GM18505 (cell line): Measurements from ENCODE around the gene HOOK1.
"Not testable (repeated sequence)": the region's sequence is repeated elsewhere in the genome, so short reads cannot be mapped to it uniquely, and the experiment has no call there.

ENCODE experiments used
- ATAC-seq: cut with Tn5 transposase; IDR thresholded peaks from one replicate; pipeline ENCODE4 v1.9.1; 2021; ENCODE audit not compliant: unreplicated experiment
- POLR2A ChIP-seq: IDR thresholded peaks from 4 replicates; pipeline ENCODE4 v1.6.1; 2011; ENCODE audit warnings: borderline replicate concordance; ENCODE audit not compliant: insufficient read depth, insufficient read length; ENCODE audit errors: extremely low read depth

The HOOK1 gene

GRCh38 chr1:59804301-59804700 is 10.4 kb upstream of the HOOK1 start:
- no peak for ATAC-seq
- no peak for TF ChIP-seq POLR2A

GRCh38 chr1:59805554-59805953 is 9.2 kb upstream of the HOOK1 start:
- no peak for TF ChIP-seq POLR2A

GRCh38 chr1:59814180-59814900 is 409 bp upstream of the HOOK1 start:
- no peak for TF ChIP-seq POLR2A
- peak; percentile 97 for ATAC-seq

More at GRCh38 chr1:59805554-59805953, 9.2 kb upstream of the HOOK1 start:
- no peak for ATAC-seq

DNA sequence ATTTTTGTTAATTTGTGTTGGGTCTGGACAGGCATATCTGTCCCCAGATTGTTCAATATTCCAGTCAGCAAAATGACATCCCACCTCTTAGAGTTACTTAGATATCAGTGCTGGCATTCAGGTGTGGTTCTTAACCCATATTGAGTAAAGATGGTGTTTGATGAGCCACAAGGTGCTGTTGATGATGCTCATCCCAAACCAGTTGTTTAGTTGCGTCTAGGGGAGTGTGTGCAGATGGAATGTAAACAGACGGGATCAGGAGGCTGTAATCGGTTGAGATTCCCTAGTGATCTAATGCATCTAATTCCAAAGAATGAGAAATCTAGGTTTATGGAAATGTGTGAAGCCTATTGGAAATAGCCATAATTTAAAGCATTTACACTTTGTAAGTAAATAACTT is 1.1 kb downstream of the HOOK1 start:
- TF ChIP-seq POLR2A: no peak
- ATAC-seq: no peak

DNA sequence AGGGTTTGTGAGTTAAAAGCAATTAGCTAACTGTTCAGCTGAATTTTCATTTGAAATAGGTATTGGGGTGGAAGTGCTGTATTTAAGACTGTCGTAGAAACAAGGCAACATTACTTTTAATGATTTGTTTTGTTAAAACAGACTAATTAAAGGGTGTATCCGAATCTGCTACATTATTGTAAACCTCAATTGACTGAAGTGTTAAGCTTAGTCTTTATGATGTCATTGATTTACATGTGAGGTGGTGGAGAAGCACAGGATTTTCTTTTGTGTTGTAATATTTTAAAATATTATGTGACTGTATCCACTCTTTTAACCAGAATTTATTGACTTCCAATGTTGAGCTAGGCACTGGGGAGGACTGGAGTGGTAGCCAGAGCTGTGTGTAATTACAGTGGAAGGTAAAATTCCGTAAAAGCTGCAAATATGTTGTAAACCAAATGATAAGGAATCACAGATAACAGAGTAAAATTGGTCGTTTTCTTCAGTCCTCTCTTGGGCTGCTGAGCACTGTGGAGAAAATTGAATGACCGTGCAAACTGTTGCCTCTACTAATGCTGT is 1.6 kb downstream of the HOOK1 start:
- no peak for TF ChIP-seq POLR2A
- ATAC-seq: no peak

GRCh38 chr1:59819566-59820438 is 5.1 kb downstream of the HOOK1 start:
- no peak for TF ChIP-seq POLR2A
- ATAC-seq: no peak

- no peak for TF ChIP-seq POLR2A
- ATAC-seq: no peak
Observed at GRCh38 chr1:59827055-59827643, 12.4 kb downstream of the HOOK1 start.

- TF ChIP-seq POLR2A: no peak
- no peak for ATAC-seq
Observed at GRCh38 chr1:59828160-59828559, 13.4 kb downstream of the HOOK1 start.

DNA sequence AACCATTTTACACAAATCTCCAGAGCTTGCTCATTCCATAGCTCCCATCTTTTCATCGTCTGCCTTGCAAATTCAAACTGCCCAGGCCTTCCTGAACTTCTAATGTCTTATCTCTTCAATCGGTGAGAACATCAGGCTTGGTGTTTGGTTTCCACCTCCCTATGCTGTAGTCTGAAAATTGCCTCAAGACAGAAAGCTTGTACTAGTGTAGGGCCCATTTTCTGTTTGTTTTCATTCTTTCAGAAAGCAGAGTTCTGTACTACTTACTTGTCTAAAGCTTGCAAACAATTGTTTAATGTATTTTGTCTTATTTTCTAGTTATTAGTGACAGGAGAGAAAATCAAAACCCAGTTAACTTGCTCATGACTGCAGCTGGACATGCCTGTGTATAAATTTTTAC is 16.8 kb downstream of the HOOK1 start:
- TF ChIP-seq POLR2A: no peak
- no peak for ATAC-seq

DNA sequence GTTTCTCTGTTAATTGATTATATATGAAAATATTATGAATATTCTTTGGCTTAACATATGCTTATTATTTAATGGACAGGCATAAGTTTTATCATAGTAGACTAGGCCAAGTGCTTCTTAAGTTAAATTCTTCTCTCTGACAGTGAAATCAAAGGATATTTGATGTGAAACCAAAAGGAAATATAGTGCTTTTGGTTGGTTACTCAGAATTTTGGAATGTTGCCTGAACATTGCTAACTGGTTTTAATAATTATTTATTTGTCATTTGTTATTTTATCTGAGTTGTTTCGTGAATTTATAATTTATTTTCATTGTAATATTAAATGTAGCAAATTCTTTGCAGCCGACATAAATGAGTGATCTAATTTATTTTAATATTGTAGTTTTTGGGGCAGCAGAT is 18.3 kb downstream of the HOOK1 start:
- TF ChIP-seq POLR2A: no peak
- ATAC-seq: no peak

DNA sequence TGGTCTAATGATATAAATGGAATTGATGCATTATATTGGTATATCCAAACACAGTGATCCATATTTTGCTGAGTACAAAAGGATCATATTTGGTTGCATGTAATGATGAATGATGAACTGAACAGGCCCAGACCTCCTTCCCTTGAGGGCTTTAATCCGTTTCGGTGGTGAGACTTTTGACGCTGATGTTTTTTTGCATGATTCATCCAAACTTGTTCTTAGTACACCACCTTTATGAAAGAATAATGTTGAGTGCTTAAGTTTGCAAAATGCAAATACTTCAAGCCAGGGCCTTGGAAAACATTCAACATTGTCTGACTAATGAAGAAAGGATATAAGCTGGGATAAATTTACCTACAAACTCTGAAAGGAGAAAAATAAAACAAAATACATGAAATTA is 19.2 kb downstream of the HOOK1 start:
- ATAC-seq: no peak

DNA sequence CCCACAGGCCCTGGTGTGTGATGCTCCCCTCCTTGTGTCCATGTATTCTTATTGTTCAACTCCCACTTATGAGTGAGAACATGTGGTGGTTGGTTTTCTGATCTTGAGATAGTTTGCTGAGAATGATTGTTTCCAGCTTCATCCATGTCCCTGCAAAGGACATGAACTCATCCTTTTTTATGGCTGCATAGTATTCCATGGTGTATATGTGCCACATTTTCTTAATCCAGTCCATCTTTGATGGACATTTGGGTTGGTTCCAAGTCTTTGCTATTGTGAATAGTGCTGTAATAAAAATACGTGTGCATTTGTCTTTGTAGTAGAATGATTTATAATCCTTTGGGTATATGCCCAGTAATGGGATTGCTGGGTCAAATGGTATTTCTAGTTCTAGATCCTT is 23.1 kb downstream of the HOOK1 start:
- not testable (repeated sequence) for ATAC-seq

More for the DNA sequence above, 19.2 kb downstream of the HOOK1 start:
- no peak for TF ChIP-seq POLR2A

DNA sequence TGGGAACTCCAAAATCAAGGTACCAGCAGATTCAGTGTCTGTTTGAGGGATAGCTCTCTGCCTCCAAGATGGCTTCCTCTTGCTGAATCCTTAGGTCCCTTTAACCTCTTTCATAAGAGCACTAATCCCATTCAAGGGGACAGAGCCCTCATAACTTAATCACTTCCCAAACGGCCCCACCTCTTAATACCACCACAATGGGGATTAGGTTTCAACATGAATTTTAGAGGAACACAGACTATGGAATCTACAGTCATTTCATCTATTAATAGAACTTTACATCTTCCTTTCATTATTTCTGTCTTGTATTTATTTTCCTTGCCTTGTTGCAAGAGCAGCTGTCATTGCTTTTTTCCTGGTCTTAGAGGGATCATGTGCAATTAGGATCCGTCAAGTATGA is 30.3 kb downstream of the HOOK1 start:
- no peak for ATAC-seq
- TF ChIP-seq POLR2A: no peak

DNA sequence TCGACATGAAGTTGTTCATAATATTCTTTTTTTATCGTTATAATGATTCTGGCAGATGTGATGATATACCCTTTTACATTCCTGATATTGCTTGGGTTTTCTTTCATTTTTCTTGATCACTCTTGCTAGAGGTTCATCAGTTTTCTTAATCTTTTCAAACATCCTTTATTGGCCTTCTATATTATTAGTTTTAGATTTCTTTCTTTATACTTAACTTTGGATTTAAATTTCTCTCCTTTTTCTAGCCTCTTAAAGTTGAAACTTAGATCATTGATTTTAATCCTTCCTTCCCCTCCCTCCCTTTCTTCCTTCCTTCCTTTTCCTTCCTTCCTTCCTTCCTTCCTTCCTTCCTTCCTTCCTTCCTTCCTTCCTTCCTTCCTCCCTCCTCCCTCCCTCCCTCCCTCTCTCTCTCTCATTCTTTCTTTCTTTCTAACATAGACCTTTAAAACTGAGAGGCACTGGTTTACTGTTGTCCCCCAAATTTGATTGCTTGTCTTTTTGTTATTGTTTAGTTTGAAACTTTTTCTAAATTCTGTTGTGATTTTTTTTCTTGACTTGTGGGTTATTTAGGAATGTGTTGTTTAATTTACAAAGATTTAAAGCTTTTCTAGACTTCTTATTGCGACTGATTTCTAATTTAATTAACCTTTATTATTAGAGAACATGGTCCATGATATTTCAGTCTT is 31.6 kb downstream of the HOOK1 start:
- TF ChIP-seq POLR2A: no peak
- no peak for ATAC-seq

DNA sequence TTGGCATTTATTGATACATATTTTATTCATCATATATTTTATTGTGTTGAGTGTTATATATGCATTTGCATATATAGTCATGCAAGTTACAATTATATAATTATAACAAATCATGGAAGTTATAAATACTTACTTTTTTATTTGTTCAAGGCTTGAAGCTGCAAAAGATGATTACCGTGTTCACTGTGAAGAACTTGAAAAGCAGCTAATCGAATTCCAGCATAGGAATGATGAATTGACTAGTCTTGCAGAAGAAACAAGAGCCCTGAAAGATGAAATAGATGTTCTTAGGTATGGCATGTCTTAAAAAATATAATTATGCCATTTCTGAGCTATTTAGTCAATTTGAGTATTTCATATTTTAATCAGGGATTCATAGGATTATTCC is 32.1 kb downstream of the HOOK1 start:
- no peak for TF ChIP-seq POLR2A
- no peak for ATAC-seq
